Memory B cell (primary cell): ENCODE results near the gene CAMTA1.

Experiments used
- ATAC-seq: fragments of 150-1000 bp; cut with Tn5 transposase; 2 replicates; pipeline ENCODE4 v1.10.0; 2021; ENCODE audit warnings: low read depth, mild to moderate bottlenecking, moderate library complexity
- DNase-seq, 2 donors: peaks; one replicate each; pipeline ENCODE4 v3.0.0; 2022; ENCODE audit warnings: low spot score in 2 of 2
- H3K27ac Mint-ChIP-seq: one replicate; pipeline ENCODE4 v1.8.0; 2022; ENCODE audit warnings: mild to moderate bottlenecking, moderate library complexity, mixed read lengths
- H3K27me3 Mint-ChIP-seq: one replicate; pipeline ENCODE4 v1.8.0; 2022; ENCODE audit warnings: mixed read lengths
- H3K36me3 Mint-ChIP-seq: one replicate; pipeline ENCODE4 v1.8.0; 2022; ENCODE audit warnings: mild to moderate bottlenecking, mixed read lengths
- H3K4me1 Mint-ChIP-seq: one replicate; pipeline ENCODE4 v1.8.0; 2022; ENCODE audit warnings: mixed read lengths
- H3K4me3 Mint-ChIP-seq: one replicate; pipeline ENCODE4 v1.8.0; 2022; ENCODE audit warnings: mild to moderate bottlenecking, moderate library complexity, mixed read lengths
- H3K9me3 Mint-ChIP-seq: one replicate; pipeline ENCODE4 v1.8.0; 2022; ENCODE audit warnings: mixed read lengths

The CAMTA1 gene

DNA sequence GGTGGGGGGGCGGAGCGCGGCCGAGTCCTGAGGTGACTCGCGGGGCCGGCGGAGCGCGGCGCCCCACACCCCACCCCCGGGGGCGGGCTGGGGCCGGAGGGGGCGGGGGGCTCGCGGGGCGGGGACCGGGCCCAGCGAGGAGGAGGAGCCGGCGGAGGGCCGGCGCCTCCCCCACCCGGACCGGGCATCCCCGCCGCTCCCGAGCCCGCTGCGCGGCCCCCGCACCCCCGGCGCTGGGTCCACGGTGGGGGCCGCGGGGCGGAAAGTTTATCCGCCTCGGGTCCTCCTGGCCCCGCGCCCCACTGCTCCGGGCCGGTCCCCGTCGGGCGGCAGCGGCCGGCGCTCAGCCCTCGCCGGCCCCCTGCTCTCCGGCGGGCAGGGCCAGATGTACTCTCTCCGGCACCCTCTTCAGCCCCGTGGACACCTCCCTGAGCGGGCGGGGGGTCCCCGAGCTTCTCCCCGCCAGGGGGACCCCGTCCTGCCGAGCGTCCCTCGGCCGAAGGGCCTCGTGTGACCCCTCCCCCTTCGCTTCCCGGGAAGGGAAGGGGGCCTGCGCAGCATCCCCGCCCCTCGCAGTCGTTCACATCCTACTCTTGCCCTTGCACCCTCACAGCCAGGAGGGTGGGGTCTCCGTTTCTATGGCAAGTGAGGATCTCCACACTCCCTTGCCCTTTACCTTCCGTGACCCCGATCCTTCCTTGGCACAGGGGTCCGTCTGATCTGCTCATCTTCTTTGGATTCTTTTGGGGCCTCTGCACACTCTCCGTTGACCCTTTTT is 663 bp downstream of the CAMTA1 start:
- ATAC-seq, result no peak
- DNase-seq, result peak; percentile 22 to 45
- Mint-ChIP-seq H3K27ac (peak overlapping the region; percentile 93), H3K36me3 (peaks cover 10% of the 10 kb centered on the region), H3K4me3 (peak overlapping the region; percentile 100), H3K4me1 (peaks cover 47% of the 10 kb centered on the region), H3K27me3 (no peaks in the 10 kb centered on the region), H3K9me3 (no peaks in the 10 kb centered on the region)

DNA sequence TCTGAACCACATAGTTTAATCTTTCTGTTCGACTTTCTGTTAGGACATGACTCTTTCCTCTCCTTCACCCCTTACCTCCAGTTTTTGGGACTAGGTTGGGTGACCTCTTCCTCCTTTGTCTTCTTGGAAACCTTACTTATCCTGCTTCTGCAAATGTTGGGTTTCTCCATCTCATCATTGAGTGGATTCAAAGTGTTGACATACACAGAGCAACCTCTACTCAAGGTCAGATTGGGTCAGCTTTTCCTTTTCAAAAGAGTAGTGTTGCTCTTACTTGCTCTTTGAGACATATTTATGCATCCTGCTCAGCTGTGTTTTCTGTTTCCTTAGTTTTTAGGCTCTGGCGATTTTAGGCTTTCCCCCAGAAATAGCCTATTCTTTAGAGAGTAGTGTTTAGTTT is 3.7 kb downstream of the CAMTA1 start:
- Mint-ChIP-seq H3K36me3 (peaks cover 10% of the 10 kb centered on the region), H3K27ac (peak overlapping the region; percentile 72), H3K4me1 (peaks cover 39% of the 10 kb centered on the region), H3K9me3 (no peaks in the 10 kb centered on the region), H3K4me3 (no peak overlapping the region), H3K27me3 (no peaks in the 10 kb centered on the region)
- DNase-seq (no peak), ATAC-seq (no peak)

DNA sequence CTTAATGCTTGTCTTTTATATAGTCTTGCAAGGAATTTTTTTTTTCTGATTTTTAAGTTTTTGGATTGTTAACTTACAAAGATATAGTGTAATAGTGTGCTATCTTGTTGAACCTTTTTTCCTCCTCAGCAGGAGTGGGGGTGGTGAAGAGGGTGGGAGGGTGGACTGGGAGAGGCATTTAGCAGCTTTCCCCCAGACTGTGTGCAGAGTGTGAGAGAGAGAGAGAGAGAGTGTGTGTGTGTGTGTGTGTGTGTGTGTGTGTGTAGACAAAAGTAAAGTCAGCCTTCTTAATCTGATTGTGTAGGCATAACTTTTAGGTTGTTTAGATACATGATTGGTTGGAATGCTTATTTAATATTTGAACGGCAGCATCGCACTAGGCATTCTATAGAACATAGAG is 4.9 kb downstream of the CAMTA1 start:
- Mint-ChIP-seq H3K4me1 (peaks cover 39% of the 10 kb centered on the region), H3K4me3 (no peak overlapping the region), H3K9me3 (no peaks in the 10 kb centered on the region), H3K27ac (no peak overlapping the region), H3K27me3 (no peaks in the 10 kb centered on the region), H3K36me3 (peaks cover 9% of the 10 kb centered on the region)
- DNase-seq, result no peak
- ATAC-seq, result no peak

DNA sequence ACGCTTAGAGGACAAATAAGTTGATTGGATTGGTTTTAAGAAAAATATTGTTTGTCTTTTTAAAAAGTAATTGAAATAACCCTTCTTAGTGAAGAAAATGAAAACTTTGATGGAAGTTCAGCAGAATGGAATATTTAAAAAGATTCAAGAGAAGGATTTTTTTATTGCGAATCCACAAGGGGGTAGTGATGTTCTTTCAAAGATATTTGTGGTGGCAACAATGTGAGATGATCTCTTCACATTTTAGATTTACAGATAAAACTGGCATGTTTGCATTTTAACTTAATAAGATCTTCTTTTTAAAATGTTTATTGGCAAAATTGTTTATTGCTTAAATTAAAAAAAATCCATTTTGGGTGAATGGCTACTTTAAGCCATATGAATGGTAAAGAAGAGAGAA is 8.9 kb downstream of the CAMTA1 start:
- Mint-ChIP-seq H3K36me3 (no peaks in the 10 kb centered on the region), H3K4me3 (no peak overlapping the region), H3K4me1 (peaks cover 12% of the 10 kb centered on the region), H3K9me3 (no peaks in the 10 kb centered on the region), H3K27ac (no peak overlapping the region), H3K27me3 (no peaks in the 10 kb centered on the region)
- DNase-seq (no peak), ATAC-seq (no peak)

- Mint-ChIP-seq H3K27ac (no peak overlapping the region), H3K27me3 (no peaks in the 10 kb centered on the region), H3K9me3 (no peaks in the 10 kb centered on the region), H3K36me3 (peaks cover 2% of the 10 kb centered on the region), H3K4me1 (peaks cover 7% of the 10 kb centered on the region), H3K4me3 (no peak overlapping the region)
- no peak for ATAC-seq
- no peak for DNase-seq
These were observed 9.9 kb downstream of the CAMTA1 start for GRCh38 chr1:6795203-6795602.

- Mint-ChIP-seq H3K9me3 (no peaks in the 10 kb centered on the region), H3K4me3 (no peak overlapping the region), H3K36me3 (peaks cover 2% of the 10 kb centered on the region), H3K4me1 (peaks cover 8% of the 10 kb centered on the region), H3K27ac (no peak overlapping the region), H3K27me3 (no peaks in the 10 kb centered on the region)
- DNase-seq (no peak), ATAC-seq (no peak)
These were observed 10.4 kb downstream of the CAMTA1 start for GRCh38 chr1:6795661-6796060.

- H3K4me3 Mint-ChIP-seq, result no peak overlapping the region
- H3K9me3 Mint-ChIP-seq, result no peaks in the 10 kb centered on the region
- peaks cover 2% of the 10 kb centered on the region for H3K36me3 Mint-ChIP-seq
- H3K27me3 Mint-ChIP-seq, result no peaks in the 10 kb centered on the region
- H3K4me1 Mint-ChIP-seq, result peaks cover 8% of the 10 kb centered on the region
- no peak for ATAC-seq
- DNase-seq, result no peak
- no peak overlapping the region for H3K27ac Mint-ChIP-seq
These were observed 10.8 kb downstream of the CAMTA1 start for GRCh38 chr1:6796095-6796494.

DNA sequence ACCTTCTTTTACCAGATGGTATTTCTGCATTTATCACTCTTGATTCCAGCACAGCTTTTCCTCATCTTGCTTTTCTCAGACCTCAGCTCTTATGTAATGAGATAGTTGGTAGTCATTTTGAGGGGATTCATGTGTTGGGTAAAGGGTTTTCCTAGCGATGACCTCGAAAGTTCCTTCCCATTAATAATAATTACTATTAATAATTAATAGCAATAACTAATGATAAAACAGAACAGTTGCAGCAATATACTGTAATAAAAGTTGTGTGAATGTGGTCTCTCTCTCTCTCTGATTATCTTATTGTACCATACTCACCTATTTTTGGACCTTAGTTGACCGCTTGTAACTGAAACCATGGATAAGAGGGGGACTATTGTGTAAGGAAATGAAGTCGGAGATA is 14.2 kb downstream of the CAMTA1 start:
- Mint-ChIP-seq H3K9me3 (no peaks in the 10 kb centered on the region), H3K4me1 (peaks cover 18% of the 10 kb centered on the region), H3K36me3 (peaks cover 5% of the 10 kb centered on the region), H3K27ac (no peak overlapping the region), H3K4me3 (no peak overlapping the region), H3K27me3 (no peaks in the 10 kb centered on the region)
- no peak for DNase-seq
- ATAC-seq, result no peak

DNA sequence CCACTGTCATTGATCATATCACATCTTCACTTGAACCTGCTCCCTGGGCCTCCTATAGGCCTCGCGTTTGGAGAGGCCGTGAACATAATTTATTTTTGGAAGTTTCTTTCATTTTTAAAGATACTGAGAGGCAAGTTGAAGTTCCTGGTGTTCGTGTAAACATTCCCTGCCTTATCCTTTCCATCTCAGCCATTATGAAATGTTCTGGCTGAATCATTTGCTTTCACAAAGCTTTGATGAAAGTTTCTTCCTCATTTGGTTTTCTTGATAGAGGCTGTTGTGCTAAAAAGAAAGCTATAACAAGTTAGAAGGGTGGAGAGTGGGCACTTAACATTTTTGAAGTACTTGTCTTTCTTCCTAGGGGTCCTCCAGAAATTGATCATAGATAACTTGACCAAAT is 15.5 kb downstream of the CAMTA1 start:
- ATAC-seq (no peak), DNase-seq (no peak)
- Mint-ChIP-seq H3K9me3 (no peaks in the 10 kb centered on the region), H3K4me3 (no peak overlapping the region), H3K27me3 (no peaks in the 10 kb centered on the region), H3K4me1 (peaks cover 27% of the 10 kb centered on the region), H3K36me3 (peaks cover 5% of the 10 kb centered on the region), H3K27ac (no peak overlapping the region)

DNA sequence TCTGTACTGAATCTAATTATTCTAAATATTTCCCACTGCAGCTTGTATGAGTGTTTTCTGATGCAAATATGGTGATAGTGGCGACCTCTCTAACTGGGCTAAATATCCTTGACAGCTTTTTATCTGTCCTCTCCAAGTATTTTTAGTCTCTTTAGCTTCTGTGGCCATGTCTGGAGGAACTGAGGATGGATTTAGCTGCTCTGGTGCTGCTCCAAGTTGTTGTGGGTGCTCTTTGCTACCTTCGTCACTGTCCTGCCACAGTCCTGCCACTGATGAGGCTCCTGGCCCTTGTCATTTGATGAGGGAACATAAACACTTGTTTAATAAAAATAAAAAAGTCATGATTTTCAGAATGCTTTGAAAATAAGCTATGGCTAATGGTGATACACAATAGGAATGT is 15.9 kb downstream of the CAMTA1 start:
- Mint-ChIP-seq H3K9me3 (no peaks in the 10 kb centered on the region), H3K4me1 (peaks cover 32% of the 10 kb centered on the region), H3K27me3 (no peaks in the 10 kb centered on the region), H3K36me3 (peaks cover 5% of the 10 kb centered on the region), H3K27ac (no peak overlapping the region), H3K4me3 (no peak overlapping the region)
- DNase-seq (no peak), ATAC-seq (no peak)

GRCh38 chr1:6801966-6802365 is 16.7 kb downstream of the CAMTA1 start:
- Mint-ChIP-seq H3K27ac (no peak overlapping the region), H3K36me3 (peaks cover 5% of the 10 kb centered on the region), H3K9me3 (no peaks in the 10 kb centered on the region), H3K4me1 (peaks cover 32% of the 10 kb centered on the region), H3K27me3 (no peaks in the 10 kb centered on the region), H3K4me3 (no peak overlapping the region)
- no peak for ATAC-seq
- no peak for DNase-seq

DNA sequence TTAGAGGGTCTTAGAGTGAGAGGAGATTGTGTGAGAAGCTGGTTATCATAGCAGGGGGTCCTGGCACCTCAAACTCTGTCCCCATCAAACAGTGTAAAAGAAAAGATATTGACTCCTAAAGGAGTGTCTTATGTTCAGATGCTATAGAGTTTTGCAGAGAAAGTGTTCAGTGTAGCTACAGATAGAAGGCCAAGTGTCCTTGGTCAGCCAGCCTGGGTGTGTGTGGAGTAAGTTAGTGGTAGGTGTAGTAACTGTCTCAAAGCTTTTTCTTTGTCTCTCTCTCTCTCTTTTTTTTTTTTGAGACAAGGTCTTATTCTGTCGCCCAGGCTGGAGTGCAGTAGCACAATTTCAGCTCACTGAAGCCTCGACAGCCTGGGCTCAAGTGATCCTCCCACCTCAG is 17.2 kb downstream of the CAMTA1 start:
- no peak for ATAC-seq
- no peaks in the 10 kb centered on the region for H3K9me3 Mint-ChIP-seq
- no peak for DNase-seq
- no peak overlapping the region for H3K27ac Mint-ChIP-seq
- no peak overlapping the region for H3K4me3 Mint-ChIP-seq
- H3K36me3 Mint-ChIP-seq, result peaks cover 5% of the 10 kb centered on the region
- peaks cover 32% of the 10 kb centered on the region for H3K4me1 Mint-ChIP-seq
- no peaks in the 10 kb centered on the region for H3K27me3 Mint-ChIP-seq

GRCh38 chr1:6802893-6803292 is 17.6 kb downstream of the CAMTA1 start:
- Mint-ChIP-seq H3K27me3 (no peaks in the 10 kb centered on the region), H3K36me3 (peaks cover 5% of the 10 kb centered on the region), H3K4me1 (peaks cover 32% of the 10 kb centered on the region), H3K27ac (no peak overlapping the region), H3K9me3 (no peaks in the 10 kb centered on the region), H3K4me3 (no peak overlapping the region)
- no peak for DNase-seq
- ATAC-seq, result no peak

DNA sequence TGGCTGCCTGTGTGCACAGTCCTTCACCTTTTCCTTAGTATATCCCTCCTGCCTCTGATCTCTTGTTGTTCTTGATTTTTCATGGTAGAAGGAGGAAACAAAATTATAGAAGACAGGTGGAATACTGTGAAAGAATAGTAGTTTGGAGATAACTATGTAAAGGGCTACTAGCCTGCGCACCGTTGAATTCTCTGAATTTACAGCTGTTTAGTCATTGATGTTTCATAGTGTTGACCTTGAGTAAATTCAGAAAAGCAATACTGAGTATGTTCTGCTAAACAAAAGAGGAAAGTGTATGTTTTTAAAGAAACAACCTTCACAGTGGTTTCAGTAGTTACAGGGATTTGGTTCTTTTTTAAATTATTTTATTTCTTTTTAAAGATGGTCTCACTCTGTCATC is 18.1 kb downstream of the CAMTA1 start:
- H3K27ac Mint-ChIP-seq, result no peak overlapping the region
- no peaks in the 10 kb centered on the region for H3K9me3 Mint-ChIP-seq
- H3K4me1 Mint-ChIP-seq, result peaks cover 32% of the 10 kb centered on the region
- H3K27me3 Mint-ChIP-seq, result no peaks in the 10 kb centered on the region
- no peak overlapping the region for H3K4me3 Mint-ChIP-seq
- no peak for ATAC-seq
- DNase-seq, result no peak
- H3K36me3 Mint-ChIP-seq, result peaks cover 5% of the 10 kb centered on the region

GRCh38 chr1:6805004-6805416 is 19.8 kb downstream of the CAMTA1 start:
- DNase-seq, result no peak
- Mint-ChIP-seq H3K4me3 (no peak overlapping the region), H3K27ac (no peak overlapping the region), H3K4me1 (peaks cover 30% of the 10 kb centered on the region), H3K36me3 (peaks cover 3% of the 10 kb centered on the region), H3K9me3 (no peaks in the 10 kb centered on the region), H3K27me3 (no peaks in the 10 kb centered on the region)
- ATAC-seq, result peak; percentile 73
